ENCODE measurements around the gene ZNF716.
"Not testable (repeated sequence)": the region's sequence is repeated elsewhere in the genome, so short reads cannot be mapped to it uniquely, and the experiment has no call there.

ZNF716 gene

GRCh38 chr7:57427146-57427545 is 22.8 kb upstream of the ZNF716 start:
- no peak for DNase-seq

GRCh38 chr7:57427594-57427993 is 22.4 kb upstream of the ZNF716 start:
- no peak for DNase-seq

DNA sequence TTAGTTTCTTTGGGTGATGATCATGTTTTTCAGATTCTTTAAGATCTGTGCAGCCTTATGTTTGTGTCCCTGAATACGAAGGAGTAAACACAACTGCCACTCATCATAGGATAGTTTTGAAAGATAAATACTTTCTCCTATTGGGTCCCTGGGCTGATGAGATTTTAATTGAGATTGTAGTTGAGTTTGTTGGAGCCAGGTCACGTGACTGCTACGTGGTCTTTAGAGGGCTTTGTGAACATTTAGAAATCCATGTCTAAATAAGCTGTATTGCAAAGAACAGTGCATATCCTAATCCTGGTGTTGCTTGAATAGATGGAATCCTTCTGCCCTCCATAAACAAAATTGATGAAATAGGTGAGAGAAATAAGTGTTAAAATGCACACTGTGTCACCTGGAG is 17.4 kb upstream of the ZNF716 start:
- DNase-seq, result no peak

- DNase-seq, result no peak
Observed at GRCh38 chr7:57437581-57437980, 12.4 kb upstream of the ZNF716 start.

DNA sequence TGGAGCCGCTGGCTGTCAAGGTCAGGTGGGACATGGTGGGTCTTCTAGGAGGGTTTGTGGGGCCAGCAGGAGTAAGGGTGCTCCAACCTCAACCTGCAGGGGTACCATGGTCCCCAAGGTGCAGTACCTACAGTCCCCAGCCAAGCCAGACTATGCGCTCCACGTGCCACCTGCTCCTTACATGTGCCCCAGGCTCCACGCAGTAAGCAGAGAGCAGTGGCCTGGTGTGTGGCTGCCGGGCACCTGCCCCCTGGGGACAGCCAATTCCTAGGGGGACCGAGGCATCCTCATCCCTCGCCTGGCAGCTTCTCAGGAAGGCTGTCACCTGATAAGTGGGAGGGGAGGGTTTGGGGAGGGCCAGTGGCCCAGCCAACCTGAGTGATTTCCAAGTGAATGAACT is 11.7 kb upstream of the ZNF716 start:
- no peak for DNase-seq

DNA sequence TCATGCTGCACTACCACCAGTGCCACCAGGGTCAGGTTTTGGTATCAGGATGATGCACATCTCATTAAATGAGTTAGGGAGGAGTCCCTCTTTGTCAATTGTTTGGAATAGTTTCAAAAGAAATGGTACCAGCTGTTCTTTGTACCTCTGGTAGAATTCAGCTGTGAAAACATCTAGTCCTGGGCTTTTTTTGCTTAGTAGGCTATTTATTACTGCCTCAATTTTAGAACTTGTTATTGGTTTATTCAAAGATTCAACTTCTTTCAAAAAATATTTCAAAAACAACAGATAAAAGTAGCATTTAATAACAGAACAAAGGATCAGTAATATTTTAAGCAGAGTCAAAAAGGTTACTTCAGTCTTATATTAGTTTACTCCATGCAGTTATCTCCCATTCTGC is 6.4 kb upstream of the ZNF716 start:
- DNase-seq, result no peak

GRCh38 chr7:57469186-57469828 is 19.3 kb downstream of the ZNF716 start:
- DNase-seq, result not testable (repeated sequence)

DNA sequence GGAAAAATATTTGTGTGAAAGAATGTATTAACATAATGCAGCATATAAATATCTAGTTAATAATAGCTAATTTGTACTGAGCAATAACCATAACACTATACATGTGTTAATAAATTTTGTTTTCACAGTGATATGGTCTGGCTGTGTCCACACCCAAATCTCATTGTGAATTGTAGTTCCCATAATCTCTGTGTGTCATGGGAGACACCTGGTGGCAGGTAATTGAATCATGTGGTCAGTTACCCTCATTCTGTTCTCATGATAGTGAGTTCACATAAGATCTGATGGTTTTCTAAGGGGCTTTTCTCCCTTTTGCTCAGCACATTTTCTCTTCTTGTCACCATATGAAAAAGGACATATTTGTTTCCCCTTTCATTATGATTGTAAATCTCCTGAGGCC is 30.3 kb downstream of the ZNF716 start:
- DNase-seq, result not testable (repeated sequence)

DNA sequence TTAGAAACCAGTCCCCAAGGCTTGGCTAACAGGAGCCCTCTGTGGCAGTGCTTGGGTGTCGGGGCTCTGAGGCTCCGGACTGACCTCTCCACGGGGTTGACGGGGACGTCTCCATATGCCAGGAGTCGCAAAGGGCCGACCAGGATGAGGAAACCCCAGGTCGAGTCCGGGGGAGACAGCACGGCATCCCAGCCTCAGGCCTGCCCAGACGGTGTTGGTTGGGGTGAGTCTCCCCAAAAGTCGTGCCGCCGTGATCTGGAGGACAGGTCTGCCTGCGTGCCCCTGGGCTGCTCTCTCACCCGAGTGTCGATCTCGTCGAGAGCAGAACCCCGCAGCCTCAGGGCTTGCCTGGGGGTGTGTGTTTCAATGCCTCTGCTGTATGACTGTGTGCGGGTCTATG is 35.0 kb downstream of the ZNF716 start:
- not testable (repeated sequence) for DNase-seq

DNA sequence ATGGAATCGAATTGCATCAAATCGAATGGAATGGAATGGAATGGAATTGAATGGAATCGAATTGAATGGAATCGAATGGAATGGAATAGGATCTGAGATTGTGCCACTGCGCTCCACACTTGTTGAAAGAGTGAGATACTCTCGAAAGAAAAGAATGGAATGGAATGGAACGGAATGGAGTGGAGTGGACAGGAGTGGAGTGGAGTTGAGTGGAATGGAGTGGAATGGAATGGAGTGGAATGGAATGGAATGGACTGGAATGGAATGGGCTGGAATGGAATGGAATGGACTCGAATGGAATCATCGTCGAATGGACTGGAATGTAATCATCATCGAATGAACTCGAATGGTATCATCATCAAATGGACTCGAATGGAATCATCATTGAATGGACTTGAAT is 38.0 kb downstream of the ZNF716 start:
- DNase-seq, result no peak

DNA sequence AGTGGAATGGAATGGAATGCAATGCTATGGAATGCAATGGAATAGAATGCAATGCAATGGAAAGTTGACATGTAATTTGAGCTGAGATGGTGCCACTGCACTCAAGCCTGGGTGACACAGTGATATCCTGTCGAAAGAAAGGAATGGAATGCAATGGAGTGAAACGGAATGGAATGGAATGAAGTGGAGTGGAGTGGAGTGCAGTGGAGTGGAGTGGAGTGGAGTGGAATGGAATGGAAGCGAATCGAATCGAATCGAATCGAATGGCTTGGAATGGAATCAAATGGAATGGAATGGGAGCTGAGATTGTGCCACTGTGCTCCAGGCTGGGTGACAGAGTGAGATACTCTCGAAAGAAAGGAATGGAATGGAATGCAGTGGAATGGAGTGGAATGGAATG is 45.1 kb downstream of the ZNF716 start:
- DNase-seq, result not testable (repeated sequence)

- DNase-seq, result no peak
Observed at GRCh38 chr7:57496395-57496794, 46.4 kb downstream of the ZNF716 start.

DNA sequence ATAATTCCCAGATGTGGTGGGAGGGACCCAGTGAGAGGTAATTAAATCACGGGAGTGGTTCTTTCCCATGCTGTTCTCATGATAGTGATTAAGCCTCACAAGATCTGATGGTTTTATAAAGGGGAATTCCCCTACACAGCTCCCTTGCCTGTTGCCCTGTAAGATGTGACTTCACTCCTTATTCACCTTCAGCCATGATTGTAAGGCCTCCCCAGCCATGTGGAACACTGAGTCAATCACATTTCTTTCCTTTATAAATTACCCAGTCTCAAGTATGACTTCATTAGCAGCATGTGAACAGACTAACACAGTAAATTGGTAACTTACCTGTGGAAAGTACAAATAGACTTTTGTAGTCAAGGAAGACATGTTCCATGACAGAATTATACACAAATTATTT is 55.2 kb downstream of the ZNF716 start:
- DNase-seq, result no peak

Measured in NCI-H2081 (cell line).